ENCODE data around the gene AP3S1.

Gene AP3S1

GRCh38 chr5:115947260-115947659, 105.5 kb downstream of the AP3S1 start:
- Histone ChIP-seq H2BK15ac (ENCODE audit: low read length) (no peak overlapping the region), H2AK5ac (ENCODE audit: low read depth, low read length) (no peak overlapping the region), H2BK12ac (ENCODE audit: low read length) (no peak overlapping the region), H3K36me3 (replicated peaks in 1 of 2; ENCODE audit: control insufficient read depth in 2 of 2, insufficient read depth in 2 of 2, low read length in 2 of 2) (no peaks in the 10 kb centered on the region), H3K27me3 (ENCODE audit: control insufficient read depth in 3 of 3, insufficient read depth in 3 of 3, low read depth in 1 of 3, low read length in 3 of 3) (no peaks in the 10 kb centered on the region), H2AFZ (ENCODE audit: low read length) (no peak overlapping the region), H3K27ac (replicated peaks; ENCODE audit: low read length) (no peak overlapping the region), H3K18ac (ENCODE audit: low read length) (no peak overlapping the region), H3K4me3 (ENCODE audit: low read length in 2 of 2) (no peak overlapping the region), H2BK120ac (ENCODE audit: low read depth, low read length) (no peak overlapping the region), H3K79me1 (ENCODE audit: low read depth, low read length) (no peaks in the 10 kb centered on the region), H3K4me1 (ENCODE audit: control insufficient read depth in 2 of 2, insufficient read depth in 1 of 2, low read depth in 1 of 2, low read length in 2 of 2) (peaks cover 0 to 2% of the 10 kb centered on the region in 2 donors), H3K9ac (ENCODE audit: low read depth, low read length, poor library complexity) (no peak overlapping the region), H3K14ac (ENCODE audit: low read length) (no peak overlapping the region), H3K9me3 (replicated peaks in 1 of 2; ENCODE audit: control insufficient read depth in 2 of 2, insufficient read depth in 1 of 2, low read depth in 1 of 2, low read length in 2 of 2) (no peaks in the 10 kb centered on the region), H3K4me2 (ENCODE audit: insufficient read depth, low read length, poor library complexity, severe bottlenecking) (no peak overlapping the region), H3K23ac (ENCODE audit: low read depth, low read length, poor library complexity) (no peak overlapping the region), H4K8ac (ENCODE audit: low read depth, low read length) (no peak overlapping the region), H4K91ac (ENCODE audit: low read depth, low read length, poor library complexity) (no peak overlapping the region), H3K4ac (ENCODE audit: low read length) (no peak overlapping the region), H2BK5ac (ENCODE audit: low read length) (no peak overlapping the region)
- no peak for DNase-seq (ENCODE audit: low spot score)
- WGBS, 2 donors (ENCODE audit: extremely low coverage in 2 of 2, insufficient read length in 2 of 2, insufficient replicate concordance in 1 of 2) = no CpG with 5 or more reads among the region's 2 CpGs

DNA sequence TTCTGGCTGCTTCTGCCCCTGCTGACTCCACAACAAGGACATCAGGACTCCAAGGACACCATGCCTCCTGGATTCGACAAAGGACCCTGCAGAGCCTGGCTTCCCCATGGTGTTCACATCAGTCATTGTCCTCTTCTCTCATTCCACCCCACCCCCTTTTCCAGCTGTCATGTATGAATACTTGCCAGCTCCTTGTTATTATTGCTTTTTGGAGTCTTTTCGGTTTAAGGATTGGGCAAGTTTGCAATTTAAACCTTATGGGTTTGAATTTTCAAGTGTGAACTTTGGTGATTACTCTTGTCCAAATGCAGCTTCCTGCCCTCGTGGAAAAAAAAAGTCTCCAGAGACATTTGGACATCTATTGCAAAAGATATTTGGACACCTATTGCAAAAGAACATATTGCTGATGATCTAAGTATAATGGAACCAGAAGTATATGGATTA, 106.4 kb downstream of the AP3S1 start:
- Histone ChIP-seq H3K36me3 (replicated peaks in 1 of 2; ENCODE audit: control insufficient read depth in 2 of 2, insufficient read depth in 2 of 2, low read length in 2 of 2) (no peaks in the 10 kb centered on the region), H2BK120ac (ENCODE audit: low read depth, low read length) (no peak overlapping the region), H3K79me1 (ENCODE audit: low read depth, low read length) (no peaks in the 10 kb centered on the region), H3K14ac (ENCODE audit: low read length) (no peak overlapping the region), H2AFZ (ENCODE audit: low read length) (no peak overlapping the region), H4K91ac (ENCODE audit: low read depth, low read length, poor library complexity) (no peak overlapping the region), H3K18ac (ENCODE audit: low read length) (no peak overlapping the region), H3K9ac (ENCODE audit: low read depth, low read length, poor library complexity) (no peak overlapping the region), H3K23ac (ENCODE audit: low read depth, low read length, poor library complexity) (no peak overlapping the region), H3K27me3 (ENCODE audit: control insufficient read depth in 3 of 3, insufficient read depth in 3 of 3, low read depth in 1 of 3, low read length in 3 of 3) (no peaks in the 10 kb centered on the region), H2BK15ac (ENCODE audit: low read length) (no peak overlapping the region), H2AK5ac (ENCODE audit: low read depth, low read length) (no peak overlapping the region), H3K27ac (replicated peaks; ENCODE audit: low read length) (no peak overlapping the region), H2BK12ac (ENCODE audit: low read length) (no peak overlapping the region), H3K4me3 (ENCODE audit: low read length in 2 of 2) (no peak overlapping the region), H3K4me1 (ENCODE audit: control insufficient read depth in 2 of 2, insufficient read depth in 1 of 2, low read depth in 1 of 2, low read length in 2 of 2) (peaks cover 0 to 2% of the 10 kb centered on the region in 2 donors), H3K9me3 (replicated peaks in 1 of 2; ENCODE audit: control insufficient read depth in 2 of 2, insufficient read depth in 1 of 2, low read depth in 1 of 2, low read length in 2 of 2) (no peaks in the 10 kb centered on the region), H3K4me2 (ENCODE audit: insufficient read depth, low read length, poor library complexity, severe bottlenecking) (no peak overlapping the region), H3K4ac (ENCODE audit: low read length) (no peak overlapping the region), H2BK5ac (ENCODE audit: low read length) (no peak overlapping the region), H4K8ac (ENCODE audit: low read depth, low read length) (no peak overlapping the region)
- no peak for DNase-seq (ENCODE audit: low spot score)
- no CpG with 5 or more reads among the region's 3 CpGs for WGBS, 2 donors (ENCODE audit: extremely low coverage in 2 of 2, insufficient read length in 2 of 2, insufficient replicate concordance in 1 of 2)

- H3K27ac ChIP-seq (replicated peaks; ENCODE audit: low read length) = no peak overlapping the region
- no peak overlapping the region for H4K91ac ChIP-seq (ENCODE audit: low read depth, low read length, poor library complexity)
- no peak overlapping the region for H2BK15ac ChIP-seq (ENCODE audit: low read length)
- H3K9me3 ChIP-seq (replicated peaks in 1 of 2; ENCODE audit: control insufficient read depth in 2 of 2, insufficient read depth in 1 of 2, low read depth in 1 of 2, low read length in 2 of 2) = no peaks in the 10 kb centered on the region
- no peaks in the 10 kb centered on the region for H3K79me1 ChIP-seq (ENCODE audit: low read depth, low read length)
- no peak overlapping the region for H2AK5ac ChIP-seq (ENCODE audit: low read depth, low read length)
- H3K18ac ChIP-seq (ENCODE audit: low read length) = no peak overlapping the region
- no peak overlapping the region for H4K8ac ChIP-seq (ENCODE audit: low read depth, low read length)
- H3K14ac ChIP-seq (ENCODE audit: low read length) = no peak overlapping the region
- H2BK120ac ChIP-seq (ENCODE audit: low read depth, low read length) = no peak overlapping the region
- no peak overlapping the region for H3K4me3 ChIP-seq (ENCODE audit: low read length in 2 of 2)
- H3K4me1 ChIP-seq (ENCODE audit: control insufficient read depth in 2 of 2, insufficient read depth in 1 of 2, low read depth in 1 of 2, low read length in 2 of 2) = peaks cover 0 to 2% of the 10 kb centered on the region in 2 donors
- no peak overlapping the region for H2AFZ ChIP-seq (ENCODE audit: low read length)
- H2BK5ac ChIP-seq (ENCODE audit: low read length) = no peak overlapping the region
- DNase-seq (ENCODE audit: low spot score) = no peak
- no peak overlapping the region for H3K9ac ChIP-seq (ENCODE audit: low read depth, low read length, poor library complexity)
- H3K23ac ChIP-seq (ENCODE audit: low read depth, low read length, poor library complexity) = no peak overlapping the region
- no peaks in the 10 kb centered on the region for H3K27me3 ChIP-seq (ENCODE audit: control insufficient read depth in 3 of 3, insufficient read depth in 3 of 3, low read depth in 1 of 3, low read length in 3 of 3)
- no peak overlapping the region for H2BK12ac ChIP-seq (ENCODE audit: low read length)
- no CpG with 5 or more reads among the region's 1 CpG for WGBS, 2 donors (ENCODE audit: extremely low coverage in 2 of 2, insufficient read length in 2 of 2, insufficient replicate concordance in 1 of 2)
- no peak overlapping the region for H3K4ac ChIP-seq (ENCODE audit: low read length)
- H3K4me2 ChIP-seq (ENCODE audit: insufficient read depth, low read length, poor library complexity, severe bottlenecking) = no peak overlapping the region
- H3K36me3 ChIP-seq (replicated peaks in 1 of 2; ENCODE audit: control insufficient read depth in 2 of 2, insufficient read depth in 2 of 2, low read length in 2 of 2) = no peaks in the 10 kb centered on the region
Measured at GRCh38 chr5:115949096-115949495, 107.4 kb downstream of the AP3S1 start.

DNA sequence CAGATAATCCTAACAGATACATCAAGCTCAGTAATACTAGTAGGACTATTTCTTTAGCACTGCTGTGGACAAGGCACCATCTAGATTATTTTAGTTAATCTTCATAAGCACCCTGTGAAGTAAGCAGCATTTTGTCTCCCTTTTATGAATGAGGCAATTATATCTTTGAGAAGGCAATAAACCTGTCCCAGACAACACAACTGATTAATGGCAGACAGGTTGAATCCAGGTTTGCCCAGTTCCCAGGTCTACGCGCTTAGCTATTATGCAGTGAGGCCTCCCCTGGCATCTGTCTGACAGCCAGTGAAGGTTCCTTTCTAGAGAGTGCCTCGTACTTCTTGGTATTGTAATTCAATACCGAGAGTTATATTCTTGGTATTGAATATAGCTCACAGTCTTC, 110.9 kb downstream of the AP3S1 start:
- Histone ChIP-seq H4K8ac (ENCODE audit: low read depth, low read length) (no peak overlapping the region), H3K36me3 (replicated peaks in 1 of 2; ENCODE audit: control insufficient read depth in 2 of 2, insufficient read depth in 2 of 2, low read length in 2 of 2) (no peaks in the 10 kb centered on the region), H4K91ac (ENCODE audit: low read depth, low read length, poor library complexity) (no peak overlapping the region), H3K27ac (replicated peaks; ENCODE audit: low read length) (no peak overlapping the region), H2AFZ (ENCODE audit: low read length) (no peak overlapping the region), H3K9me3 (replicated peaks in 1 of 2; ENCODE audit: control insufficient read depth in 2 of 2, insufficient read depth in 1 of 2, low read depth in 1 of 2, low read length in 2 of 2) (no peaks in the 10 kb centered on the region), H3K4me3 (ENCODE audit: low read length in 2 of 2) (no peak overlapping the region), H3K4me1 (ENCODE audit: control insufficient read depth in 2 of 2, insufficient read depth in 1 of 2, low read depth in 1 of 2, low read length in 2 of 2) (peaks cover 0 to 2% of the 10 kb centered on the region in 2 donors), H3K79me1 (ENCODE audit: low read depth, low read length) (no peaks in the 10 kb centered on the region), H3K27me3 (ENCODE audit: control insufficient read depth in 3 of 3, insufficient read depth in 3 of 3, low read depth in 1 of 3, low read length in 3 of 3) (no peaks in the 10 kb centered on the region), H2BK15ac (ENCODE audit: low read length) (no peak overlapping the region), H3K9ac (ENCODE audit: low read depth, low read length, poor library complexity) (no peak overlapping the region), H2BK5ac (ENCODE audit: low read length) (no peak overlapping the region), H3K14ac (ENCODE audit: low read length) (no peak overlapping the region), H3K18ac (ENCODE audit: low read length) (no peak overlapping the region), H2BK12ac (ENCODE audit: low read length) (no peak overlapping the region), H3K4me2 (ENCODE audit: insufficient read depth, low read length, poor library complexity, severe bottlenecking) (no peak overlapping the region), H3K23ac (ENCODE audit: low read depth, low read length, poor library complexity) (no peak overlapping the region), H2AK5ac (ENCODE audit: low read depth, low read length) (no peak overlapping the region), H3K4ac (ENCODE audit: low read length) (no peak overlapping the region), H2BK120ac (ENCODE audit: low read depth, low read length) (no peak overlapping the region)
- DNase-seq (ENCODE audit: low spot score) = no peak
- no CpG with 5 or more reads among the region's 4 CpGs for WGBS, 2 donors (ENCODE audit: extremely low coverage in 2 of 2, insufficient read length in 2 of 2, insufficient replicate concordance in 1 of 2)
